ENCODE data around the gene OR4C5.

DNA sequence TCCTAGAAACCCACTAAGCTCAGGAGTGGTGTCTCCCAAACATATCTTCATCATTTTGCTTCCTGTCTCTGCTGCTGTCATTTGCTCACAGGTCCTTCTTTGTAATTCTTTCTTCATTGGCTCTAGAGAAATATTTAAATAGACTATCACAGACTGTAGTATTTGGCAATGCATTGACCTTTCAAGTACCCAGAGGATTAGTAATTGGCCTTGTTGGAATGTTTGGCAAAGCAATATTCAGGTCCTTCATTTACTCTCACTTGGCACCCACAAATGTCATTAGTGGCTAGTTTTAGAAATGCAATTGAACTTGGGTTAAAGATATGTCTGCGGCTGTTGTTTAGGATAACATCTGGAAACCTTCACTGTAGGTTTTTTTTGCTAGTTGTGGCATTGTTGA is 11.6 kb downstream of the OR4C5 start:
- TF ChIP-seq POLR2AphosphoS5 (IDR thresholded peaks at IDR 0.05; ENCODE audit: insufficient read depth in 1 of 2, low read depth in 1 of 2) (no peak), POLR2A (IDR thresholded peaks at IDR 0.05) (no peak)
- TF ChIP-seq, protein P1, sequence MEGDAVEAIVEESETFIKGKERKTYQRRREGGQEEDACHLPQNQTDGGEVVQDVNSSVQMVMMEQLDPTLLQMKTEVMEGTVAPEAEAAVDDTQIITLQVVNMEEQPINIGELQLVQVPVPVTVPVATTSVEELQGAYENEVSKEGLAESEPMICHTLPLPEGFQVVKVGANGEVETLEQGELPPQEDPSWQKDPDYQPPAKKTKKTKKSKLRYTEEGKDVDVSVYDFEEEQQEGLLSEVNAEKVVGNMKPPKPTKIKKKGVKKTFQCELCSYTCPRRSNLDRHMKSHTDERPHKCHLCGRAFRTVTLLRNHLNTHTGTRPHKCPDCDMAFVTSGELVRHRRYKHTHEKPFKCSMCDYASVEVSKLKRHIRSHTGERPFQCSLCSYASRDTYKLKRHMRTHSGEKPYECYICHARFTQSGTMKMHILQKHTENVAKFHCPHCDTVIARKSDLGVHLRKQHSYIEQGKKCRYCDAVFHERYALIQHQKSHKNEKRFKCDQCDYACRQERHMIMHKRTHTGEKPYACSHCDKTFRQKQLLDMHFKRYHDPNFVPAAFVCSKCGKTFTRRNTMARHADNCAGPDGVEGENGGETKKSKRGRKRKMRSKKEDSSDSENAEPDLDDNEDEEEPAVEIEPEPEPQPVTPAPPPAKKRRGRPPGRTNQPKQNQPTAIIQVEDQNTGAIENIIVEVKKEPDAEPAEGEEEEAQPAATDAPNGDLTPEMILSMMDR (IDR thresholded peaks at IDR 0.05) = no peak

Data from vagina (tissue), 2 donors.